ENCODE data around the gene PPFIA2. TPM values are rescaled to one million over a fixed set of nuclear protein-coding genes. Genes with fewer than 3 reads are reported as not detected.

Gene PPFIA2
- total RNA-seq, 1 experiment from 2014 or later = 1.1 TPM

DNA sequence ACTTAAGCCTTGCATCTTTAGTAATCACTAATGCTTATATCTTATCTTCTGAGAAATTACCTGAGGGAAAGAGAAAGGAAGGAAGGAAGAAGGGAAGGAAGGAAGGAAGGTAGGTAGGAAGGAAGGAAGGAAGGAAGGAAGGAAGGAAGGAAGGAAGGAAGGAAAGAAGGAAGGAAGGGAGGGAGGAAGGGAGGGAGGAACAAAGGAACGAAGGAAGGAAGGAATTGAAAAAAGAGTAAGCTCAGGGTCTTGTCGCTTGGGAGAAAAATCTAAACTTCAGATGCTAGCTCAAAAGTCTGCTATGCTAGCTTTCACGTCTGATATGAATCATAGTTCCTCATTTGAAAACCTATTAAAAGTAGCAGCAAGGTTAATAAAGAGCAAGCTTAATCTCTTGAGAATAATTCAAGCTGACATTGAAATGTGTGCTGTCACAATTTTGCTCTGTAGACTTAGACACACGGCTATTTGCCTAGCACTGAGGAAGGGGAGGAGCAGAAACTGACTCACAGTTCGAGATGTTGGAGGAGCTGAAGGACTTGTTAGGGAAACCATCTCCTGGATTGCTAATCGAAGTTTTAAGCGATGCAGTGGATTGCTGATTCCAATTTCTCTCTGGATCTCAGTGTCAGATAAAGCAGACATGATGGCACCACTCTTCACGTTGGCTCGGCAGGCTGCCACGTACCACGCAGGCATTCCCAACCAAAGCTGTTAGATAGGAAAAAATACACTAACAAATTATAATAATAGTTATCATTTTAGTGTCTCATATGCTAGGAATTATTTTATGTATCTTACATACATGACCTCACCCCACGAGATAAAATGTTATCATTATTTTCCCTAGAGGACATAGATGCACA is 464.6 kb downstream of the PPFIA2 start (continued):
- TF ChIP-seq, protein P1, sequence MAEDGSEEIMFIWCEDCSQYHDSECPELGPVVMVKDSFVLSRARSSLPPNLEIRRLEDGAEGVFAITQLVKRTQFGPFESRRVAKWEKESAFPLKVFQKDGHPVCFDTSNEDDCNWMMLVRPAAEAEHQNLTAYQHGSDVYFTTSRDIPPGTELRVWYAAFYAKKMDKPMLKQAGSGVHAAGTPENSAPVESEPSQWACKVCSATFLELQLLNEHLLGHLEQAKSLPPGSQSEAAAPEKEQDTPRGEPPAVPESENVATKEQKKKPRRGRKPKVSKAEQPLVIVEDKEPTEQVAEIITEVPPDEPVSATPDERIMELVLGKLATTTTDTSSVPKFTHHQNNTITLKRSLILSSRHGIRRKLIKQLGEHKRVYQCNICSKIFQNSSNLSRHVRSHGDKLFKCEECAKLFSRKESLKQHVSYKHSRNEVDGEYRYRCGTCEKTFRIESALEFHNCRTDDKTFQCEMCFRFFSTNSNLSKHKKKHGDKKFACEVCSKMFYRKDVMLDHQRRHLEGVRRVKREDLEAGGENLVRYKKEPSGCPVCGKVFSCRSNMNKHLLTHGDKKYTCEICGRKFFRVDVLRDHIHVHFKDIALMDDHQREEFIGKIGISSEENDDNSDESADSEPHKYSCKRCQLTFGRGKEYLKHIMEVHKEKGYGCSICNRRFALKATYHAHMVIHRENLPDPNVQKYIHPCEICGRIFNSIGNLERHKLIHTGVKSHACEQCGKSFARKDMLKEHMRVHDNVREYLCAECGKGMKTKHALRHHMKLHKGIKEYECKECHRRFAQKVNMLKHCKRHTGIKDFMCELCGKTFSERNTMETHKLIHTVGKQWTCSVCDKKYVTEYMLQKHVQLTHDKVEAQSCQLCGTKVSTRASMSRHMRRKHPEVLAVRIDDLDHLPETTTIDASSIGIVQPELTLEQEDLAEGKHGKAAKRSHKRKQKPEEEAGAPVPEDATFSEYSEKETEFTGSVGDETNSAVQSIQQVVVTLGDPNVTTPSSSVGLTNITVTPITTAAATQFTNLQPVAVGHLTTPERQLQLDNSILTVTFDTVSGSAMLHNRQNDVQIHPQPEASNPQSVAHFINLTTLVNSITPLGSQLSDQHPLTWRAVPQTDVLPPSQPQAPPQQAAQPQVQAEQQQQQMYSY (CRISPR knock-in tag; IDR thresholded peaks at IDR 0.05) = no peak
- TF ChIP-seq EMX1 (CRISPR knock-in tag; IDR thresholded peaks at IDR 0.05) = no peak
- TF ChIP-seq, protein P2, sequence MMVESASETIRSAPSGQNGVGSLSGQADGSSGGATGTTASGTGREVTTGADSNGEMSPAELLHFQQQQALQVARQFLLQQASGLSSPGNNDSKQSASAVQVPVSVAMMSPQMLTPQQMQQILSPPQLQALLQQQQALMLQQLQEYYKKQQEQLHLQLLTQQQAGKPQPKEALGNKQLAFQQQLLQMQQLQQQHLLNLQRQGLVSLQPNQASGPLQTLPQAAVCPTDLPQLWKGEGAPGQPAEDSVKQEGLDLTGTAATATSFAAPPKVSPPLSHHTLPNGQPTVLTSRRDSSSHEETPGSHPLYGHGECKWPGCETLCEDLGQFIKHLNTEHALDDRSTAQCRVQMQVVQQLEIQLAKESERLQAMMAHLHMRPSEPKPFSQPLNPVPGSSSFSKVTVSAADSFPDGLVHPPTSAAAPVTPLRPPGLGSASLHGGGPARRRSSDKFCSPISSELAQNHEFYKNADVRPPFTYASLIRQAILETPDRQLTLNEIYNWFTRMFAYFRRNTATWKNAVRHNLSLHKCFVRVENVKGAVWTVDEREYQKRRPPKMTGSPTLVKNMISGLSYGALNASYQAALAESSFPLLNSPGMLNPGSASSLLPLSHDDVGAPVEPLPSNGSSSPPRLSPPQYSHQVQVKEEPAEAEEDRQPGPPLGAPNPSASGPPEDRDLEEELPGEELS (CRISPR knock-in tag; IDR thresholded peaks at IDR 0.05) = no peak
- TF ChIP-seq, protein P3, sequence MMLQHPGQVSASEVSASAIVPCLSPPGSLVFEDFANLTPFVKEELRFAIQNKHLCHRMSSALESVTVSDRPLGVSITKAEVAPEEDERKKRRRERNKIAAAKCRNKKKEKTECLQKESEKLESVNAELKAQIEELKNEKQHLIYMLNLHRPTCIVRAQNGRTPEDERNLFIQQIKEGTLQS (CRISPR knock-in tag; conservative IDR thresholded peaks at IDR 0.05) = no peak
- TF ChIP-seq CREM (CRISPR knock-in tag; IDR thresholded peaks at IDR 0.05) = no peak
- TF ChIP-seq GTF2I (CRISPR knock-in tag; conservative IDR thresholded peaks at IDR 0.05) = no peak
- TF ChIP-seq CBFB (CRISPR knock-in tag; IDR thresholded peaks at IDR 0.05; ENCODE audit: low read depth) = no peak

DNA sequence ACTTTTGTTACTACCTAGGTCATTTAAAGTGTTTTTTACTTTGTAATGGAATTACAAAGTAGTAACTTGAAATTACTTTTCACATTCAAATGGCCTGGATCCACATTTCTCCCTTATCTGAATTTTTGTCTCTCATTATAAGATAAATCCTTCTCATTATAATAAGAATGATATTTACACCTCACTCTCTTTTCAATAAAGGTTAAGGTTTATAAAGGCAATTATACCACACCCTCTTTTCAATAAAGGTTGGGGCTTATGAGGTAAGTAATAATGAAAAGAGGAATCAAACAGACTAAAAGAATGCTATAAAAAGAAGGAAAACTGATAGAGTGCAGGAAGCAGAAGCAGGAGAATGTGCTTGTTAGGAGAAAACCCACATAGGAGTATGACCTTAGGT is 470.5 kb downstream of the PPFIA2 start:
- Mint-ChIP-seq H3K27me3 (ENCODE audit: low read depth) (no peaks in the 10 kb centered on the region), H3K36me3 (no peaks in the 10 kb centered on the region), H3K9me3 (peaks cover 4% of the 10 kb centered on the region), H3K4me1 (no peaks in the 10 kb centered on the region), H3K4me3 (no peak overlapping the region), H3K27ac (no peak overlapping the region)
- ChIA-PET POLR2A (no interaction called here), CTCF (no interaction called here)
- TF ChIP-seq, protein P3 (CRISPR knock-in tag; conservative IDR thresholded peaks at IDR 0.05) = no peak
- TF ChIP-seq, protein P4, sequence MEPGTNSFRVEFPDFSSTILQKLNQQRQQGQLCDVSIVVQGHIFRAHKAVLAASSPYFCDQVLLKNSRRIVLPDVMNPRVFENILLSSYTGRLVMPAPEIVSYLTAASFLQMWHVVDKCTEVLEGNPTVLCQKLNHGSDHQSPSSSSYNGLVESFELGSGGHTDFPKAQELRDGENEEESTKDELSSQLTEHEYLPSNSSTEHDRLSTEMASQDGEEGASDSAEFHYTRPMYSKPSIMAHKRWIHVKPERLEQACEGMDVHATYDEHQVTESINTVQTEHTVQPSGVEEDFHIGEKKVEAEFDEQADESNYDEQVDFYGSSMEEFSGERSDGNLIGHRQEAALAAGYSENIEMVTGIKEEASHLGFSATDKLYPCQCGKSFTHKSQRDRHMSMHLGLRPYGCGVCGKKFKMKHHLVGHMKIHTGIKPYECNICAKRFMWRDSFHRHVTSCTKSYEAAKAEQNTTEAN (CRISPR knock-in tag; IDR thresholded peaks at IDR 0.05) = no peak
- TF ChIP-seq RELA (CRISPR knock-in tag; IDR thresholded peaks at IDR 0.05; ENCODE audit: borderline replicate concordance) (no peak), ESRRA (CRISPR knock-in tag; IDR thresholded peaks at IDR 0.05; ENCODE audit: borderline replicate concordance) (no peak), ZNF671 (CRISPR knock-in tag; IDR thresholded peaks at IDR 0.05) (no peak), RORB (CRISPR knock-in tag; IDR thresholded peaks at IDR 0.05) (no peak), CREB1 (CRISPR knock-in tag; IDR thresholded peaks at IDR 0.05) (no peak), MYBL2 (CRISPR knock-in tag; IDR thresholded peaks at IDR 0.05) (no peak), ZNF396 (CRISPR knock-in tag; IDR thresholded peaks at IDR 0.05; ENCODE audit: borderline replicate concordance) (no peak), SMAD3 (CRISPR knock-in tag; IDR thresholded peaks at IDR 0.05; ENCODE audit: borderline replicate concordance) (no peak), SMAD4 (CRISPR knock-in tag; IDR thresholded peaks at IDR 0.05) (no peak)
- TF ChIP-seq, protein P5, sequence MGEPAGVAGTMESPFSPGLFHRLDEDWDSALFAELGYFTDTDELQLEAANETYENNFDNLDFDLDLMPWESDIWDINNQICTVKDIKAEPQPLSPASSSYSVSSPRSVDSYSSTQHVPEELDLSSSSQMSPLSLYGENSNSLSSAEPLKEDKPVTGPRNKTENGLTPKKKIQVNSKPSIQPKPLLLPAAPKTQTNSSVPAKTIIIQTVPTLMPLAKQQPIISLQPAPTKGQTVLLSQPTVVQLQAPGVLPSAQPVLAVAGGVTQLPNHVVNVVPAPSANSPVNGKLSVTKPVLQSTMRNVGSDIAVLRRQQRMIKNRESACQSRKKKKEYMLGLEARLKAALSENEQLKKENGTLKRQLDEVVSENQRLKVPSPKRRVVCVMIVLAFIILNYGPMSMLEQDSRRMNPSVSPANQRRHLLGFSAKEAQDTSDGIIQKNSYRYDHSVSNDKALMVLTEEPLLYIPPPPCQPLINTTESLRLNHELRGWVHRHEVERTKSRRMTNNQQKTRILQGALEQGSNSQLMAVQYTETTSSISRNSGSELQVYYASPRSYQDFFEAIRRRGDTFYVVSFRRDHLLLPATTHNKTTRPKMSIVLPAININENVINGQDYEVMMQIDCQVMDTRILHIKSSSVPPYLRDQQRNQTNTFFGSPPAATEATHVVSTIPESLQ (CRISPR knock-in tag; IDR thresholded peaks at IDR 0.05) = no peak
- TF ChIP-seq, protein P6, sequence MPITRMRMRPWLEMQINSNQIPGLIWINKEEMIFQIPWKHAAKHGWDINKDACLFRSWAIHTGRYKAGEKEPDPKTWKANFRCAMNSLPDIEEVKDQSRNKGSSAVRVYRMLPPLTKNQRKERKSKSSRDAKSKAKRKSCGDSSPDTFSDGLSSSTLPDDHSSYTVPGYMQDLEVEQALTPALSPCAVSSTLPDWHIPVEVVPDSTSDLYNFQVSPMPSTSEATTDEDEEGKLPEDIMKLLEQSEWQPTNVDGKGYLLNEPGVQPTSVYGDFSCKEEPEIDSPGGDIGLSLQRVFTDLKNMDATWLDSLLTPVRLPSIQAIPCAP (CRISPR knock-in tag; IDR thresholded peaks at IDR 0.05) = no peak
- ATAC-seq = no peak
- DNase-seq (ENCODE audit: low spot score) = no peak

All from WTC11 (cell line).